ENCODE data around the gene TANC1.
"Not testable (repeated sequence)": the region's sequence is repeated elsewhere in the genome, so short reads cannot be mapped to it uniquely, and the experiment has no call there.

DNA sequence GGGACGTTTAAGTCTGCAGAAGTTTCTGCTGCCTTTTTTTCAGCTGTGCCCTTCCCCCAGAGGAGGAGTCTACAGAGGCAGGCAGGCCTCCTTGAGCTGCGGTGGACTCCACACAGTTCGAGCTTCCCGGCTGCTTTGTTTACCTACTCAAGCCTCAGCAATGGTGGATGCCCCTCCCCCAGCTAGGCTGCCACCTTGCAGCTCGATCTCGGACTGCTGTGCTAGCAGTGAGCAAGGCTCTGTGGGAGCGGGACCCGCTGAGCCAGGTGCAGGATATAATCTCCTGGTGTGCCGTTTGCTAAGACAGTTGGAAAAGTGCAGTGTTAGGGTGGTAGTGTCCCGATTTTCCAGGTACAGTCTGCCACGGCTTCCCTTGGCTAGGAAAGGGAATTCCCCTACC, 72.9 kb downstream of the TANC1 start:
- TF ChIP-seq POLR2A (IDR thresholded peaks at IDR 0.05; ENCODE audit: low read length); ZSCAN20 (CRISPR knock-in tag; IDR thresholded peaks at IDR 0.05); ESRRA (IDR thresholded peaks at IDR 0.05; ENCODE audit: borderline replicate concordance, low read length); CTCF (IDR thresholded peaks at IDR 0.05); RARB (CRISPR knock-in tag; IDR thresholded peaks at IDR 0.05); JUN (IDR thresholded peaks at IDR 0.05); CHD2 (IDR thresholded peaks at IDR 0.05; ENCODE audit: low read length, partially characterized antibody); REST (IDR thresholded peaks at IDR 0.05); RCOR1 (IDR thresholded peaks at IDR 0.05; ENCODE audit: low read depth, low read length); RNF2 (IDR thresholded peaks at IDR 0.05; ENCODE audit: borderline replicate concordance, low read depth); CHD4 (IDR thresholded peaks at IDR 0.05; ENCODE audit: borderline replicate concordance); EHF (CRISPR knock-in tag; IDR thresholded peaks at IDR 0.05): not testable (repeated sequence)
- TF ChIP-seq, protein P1, sequence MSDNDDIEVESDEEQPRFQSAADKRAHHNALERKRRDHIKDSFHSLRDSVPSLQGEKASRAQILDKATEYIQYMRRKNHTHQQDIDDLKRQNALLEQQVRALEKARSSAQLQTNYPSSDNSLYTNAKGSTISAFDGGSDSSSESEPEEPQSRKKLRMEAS (IDR thresholded peaks at IDR 0.05): not testable (repeated sequence)
- TF ChIP-seq, protein P2, sequence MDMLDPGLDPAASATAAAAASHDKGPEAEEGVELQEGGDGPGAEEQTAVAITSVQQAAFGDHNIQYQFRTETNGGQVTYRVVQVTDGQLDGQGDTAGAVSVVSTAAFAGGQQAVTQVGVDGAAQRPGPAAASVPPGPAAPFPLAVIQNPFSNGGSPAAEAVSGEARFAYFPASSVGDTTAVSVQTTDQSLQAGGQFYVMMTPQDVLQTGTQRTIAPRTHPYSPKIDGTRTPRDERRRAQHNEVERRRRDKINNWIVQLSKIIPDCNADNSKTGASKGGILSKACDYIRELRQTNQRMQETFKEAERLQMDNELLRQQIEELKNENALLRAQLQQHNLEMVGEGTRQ (IDR thresholded peaks at IDR 0.05): not testable (repeated sequence)

Measured in A549 (cell line).